Gastroesophageal sphincter (tissue), 3 donors: ENCODE measurements around the gene SGCD.

Experiments used
- CTCF ChIP-seq, 4 experiments: fragments of 200-600 bp in 2 of 4; fragments of 450-650 bp in 2 of 4; sonication (generic) in 1 of 4; IDR thresholded peaks; one replicate each; pipeline ENCODE4 v1.5.1; 2017 to 2019; ENCODE audit warnings: antibody characterized with exemption in 4 of 4, mild to moderate bottlenecking in 2 of 4, moderate library complexity in 2 of 4
- EP300 ChIP-seq: sonication (generic); formaldehyde crosslinking; IDR thresholded peaks from one replicate; pipeline ENCODE4 v1.6.1; 2017; ENCODE audit warnings: antibody characterized with exemption, mild to moderate bottlenecking
- POLR2A ChIP-seq, 2 donors: fragments of 450-650 bp; IDR thresholded peaks; one replicate each; pipeline ENCODE4 v1.6.1; 2017; ENCODE audit warnings: antibody characterized with exemption in 2 of 2, mild to moderate bottlenecking in 2 of 2, moderate library complexity in 1 of 2
- POLR2AphosphoS5 ChIP-seq: sonication (generic); formaldehyde crosslinking; IDR thresholded peaks from one replicate; pipeline ENCODE4 v1.6.1; 2017; ENCODE audit warnings: antibody characterized with exemption

DNA sequence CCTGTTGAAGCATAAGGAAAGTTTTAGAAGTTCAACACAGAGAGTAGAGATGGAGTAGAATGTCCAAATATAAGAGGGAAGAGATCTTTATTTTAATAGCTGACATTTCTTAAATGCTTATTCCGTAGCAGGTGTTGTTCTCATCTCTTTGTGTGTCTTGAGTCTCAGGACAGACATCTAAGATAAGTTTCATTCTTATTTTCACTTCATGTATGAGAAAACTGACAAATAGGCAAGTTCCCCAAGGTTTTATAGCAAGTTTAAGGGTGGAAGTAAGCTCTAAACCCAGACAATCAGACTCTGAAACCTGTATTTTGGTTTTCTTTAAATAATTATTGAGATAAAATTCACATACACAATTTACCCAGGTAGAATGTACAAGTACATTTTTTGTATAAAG is 294.8 kb downstream of the SGCD start:
- TF ChIP-seq POLR2A (IDR thresholded peaks at IDR 0.05) (no peak), CTCF (IDR thresholded peaks at IDR 0.05) (no peak), POLR2AphosphoS5 (no peak), EP300 (no peak)
